Suprapubic skin (tissue), 4 donors: ENCODE results near the gene RPL36A. TPM values are rescaled to one million over a fixed set of nuclear protein-coding genes. Genes with fewer than 3 reads are reported as not detected.

Experiments
- DNase-seq, 2 donors: peaks; one replicate each; pipeline ENCODE4 v3.0.0-alpha.2; 2019; ENCODE audit warnings: low spot score in 2 of 2
- H3K27ac ChIP-seq: fragments of 200-600 bp; sonication (generic); one replicate; pipeline ENCODE4 v1.5.1; 2019
- H3K27me3 ChIP-seq: fragments of 200-600 bp; sonication (generic); one replicate; pipeline ENCODE4 v1.5.1; 2019
- H3K36me3 ChIP-seq: fragments of 200-600 bp; sonication (generic); one replicate; pipeline ENCODE4 v1.5.1; 2019
- H3K4me1 ChIP-seq: fragments of 200-600 bp; sonication (generic); one replicate; pipeline ENCODE4 v1.5.1; 2019
- H3K4me3 ChIP-seq: fragments of 200-600 bp; sonication (generic); one replicate; pipeline ENCODE4 v1.5.1; 2019; ENCODE audit warnings: mild to moderate bottlenecking
- H3K9me3 ChIP-seq: fragments of 200-600 bp; sonication (generic); one replicate; pipeline ENCODE4 v1.5.1; 2019
- CTCF ChIP-seq, 2 donors: fragments of 200-600 bp in 1 of 2; fragments of 450-650 bp in 1 of 2; sonication (generic) in 1 of 2; IDR thresholded peaks; one replicate each; pipeline ENCODE4 v1.5.1; 2016 to 2019; ENCODE audit warnings: antibody characterized with exemption in 2 of 2, mild to moderate bottlenecking in 1 of 2, moderate library complexity in 1 of 2
- EP300 ChIP-seq: sonication (generic); formaldehyde crosslinking; IDR thresholded peaks from one replicate; pipeline ENCODE4 v1.6.1; 2017; ENCODE audit warnings: antibody characterized with exemption
- POLR2A ChIP-seq, 2 donors: fragments of 450-650 bp; IDR thresholded peaks; one replicate each; pipeline ENCODE4 v1.6.1; 2017; ENCODE audit warnings: antibody characterized with exemption in 2 of 2, mild to moderate bottlenecking in 2 of 2, moderate library complexity in 2 of 2
- POLR2AphosphoS5 ChIP-seq, 3 donors: sonication (generic); formaldehyde crosslinking; IDR thresholded peaks; one replicate each; pipeline ENCODE4 v1.6.1; 2017; ENCODE audit warnings: antibody characterized with exemption in 3 of 3
- WGBS: methylation state at CpG from one replicate; pipeline ENCODE4 v1.1.5; 2018; 5-methylcytosine and 5-hydroxymethylcytosine counted together
- total RNA-seq, 4 donors: library from RNA; depleted of rRNA; stranded (reverse); fragments of >200 nt; gene quantifications; one replicate each; pipeline ENCODE4 v1.1.0, GENCODE V29; 2016

The RPL36A gene
- total RNA-seq, 4 donors from 2014 or later = 1,064 to 2,433 (median 2,004) TPM

DNA sequence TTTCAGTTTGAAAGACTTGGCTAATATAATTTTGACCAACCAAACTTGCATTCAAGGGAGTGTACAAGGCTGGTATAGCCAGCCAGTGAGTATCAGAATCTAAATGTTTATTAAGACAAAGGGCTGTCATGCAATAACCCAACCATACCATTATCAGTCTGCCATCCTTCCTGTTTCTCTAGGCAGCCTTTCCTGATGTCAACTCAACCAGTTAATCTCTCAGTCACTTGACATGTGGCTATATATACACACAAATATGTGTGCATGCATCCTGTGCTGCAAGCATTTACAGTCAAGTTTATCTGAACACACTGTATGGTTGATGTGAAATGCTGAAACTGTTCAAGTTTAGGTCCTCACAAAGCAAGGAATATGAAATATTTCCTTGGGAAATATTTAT is 22.0 kb upstream of the RPL36A start:
- Histone ChIP-seq H3K4me1 (no peaks in the 10 kb centered on the region), H3K27me3 (no peaks in the 10 kb centered on the region), H3K9me3 (no peaks in the 10 kb centered on the region), H3K4me3 (no peak overlapping the region), H3K27ac (no peak overlapping the region), H3K36me3 (no peaks in the 10 kb centered on the region)
- DNase-seq = no peak
- TF ChIP-seq POLR2AphosphoS5 (IDR thresholded peaks at IDR 0.05) = no peak

GRCh38 chrX:101369687-101370086 is 21.1 kb upstream of the RPL36A start:
- TF ChIP-seq EP300 (no peak), CTCF (IDR thresholded peaks at IDR 0.05) (no peak)
- WGBS = 71% methylated on average over 6 of the region's 6 CpGs
- H3K9me3 ChIP-seq = no peaks in the 10 kb centered on the region

GRCh38 chrX:101370888-101371504 is 19.8 kb upstream of the RPL36A start:
- no peak overlapping the region for H3K4me3 ChIP-seq
- TF ChIP-seq POLR2A (IDR thresholded peaks at IDR 0.05) = no peak
- TF ChIP-seq CTCF (IDR thresholded peaks at IDR 0.05) = no peak
- no peak for TF ChIP-seq EP300
- TF ChIP-seq POLR2AphosphoS5 (IDR thresholded peaks at IDR 0.05) = no peak
- H3K27me3 ChIP-seq = no peaks in the 10 kb centered on the region
- no peak for DNase-seq
- H3K27ac ChIP-seq = no peak overlapping the region
- WGBS = 43% methylated on average over 3 of the region's 3 CpGs
- no peaks in the 10 kb centered on the region for H3K4me1 ChIP-seq
- no peaks in the 10 kb centered on the region for H3K36me3 ChIP-seq
- no peaks in the 10 kb centered on the region for H3K9me3 ChIP-seq

More at GRCh38 chrX:101369687-101370086, 21.1 kb upstream of the RPL36A start:
- Histone ChIP-seq H3K27ac (no peak overlapping the region), H3K4me1 (no peaks in the 10 kb centered on the region), H3K36me3 (no peaks in the 10 kb centered on the region), H3K27me3 (no peaks in the 10 kb centered on the region), H3K4me3 (no peak overlapping the region)
- DNase-seq = no peak

GRCh38 chrX:101377547-101377946 is 13.3 kb upstream of the RPL36A start:
- TF ChIP-seq POLR2AphosphoS5 (IDR thresholded peaks at IDR 0.05) (no peak), EP300 (no peak), CTCF (IDR thresholded peaks at IDR 0.05) (no peak), POLR2A (IDR thresholded peaks at IDR 0.05) (no peak)
- Histone ChIP-seq H3K4me3 (no peak overlapping the region), H3K27me3 (no peaks in the 10 kb centered on the region), H3K36me3 (no peaks in the 10 kb centered on the region), H3K27ac (no peak overlapping the region), H3K9me3 (no peaks in the 10 kb centered on the region), H3K4me1 (no peaks in the 10 kb centered on the region)
- no peak for DNase-seq
- 64% methylated on average over 1 of the region's 1 CpG for WGBS

- H3K27ac ChIP-seq = no peak overlapping the region
- no peaks in the 10 kb centered on the region for H3K9me3 ChIP-seq
- no peak for DNase-seq
- TF ChIP-seq EP300 (no peak), CTCF (IDR thresholded peaks at IDR 0.05) (no peak), POLR2A (IDR thresholded peaks at IDR 0.05) (no peak), POLR2AphosphoS5 (IDR thresholded peaks at IDR 0.05) (no peak)
- H3K4me1 ChIP-seq = no peaks in the 10 kb centered on the region
- 60% methylated on average over 4 of the region's 4 CpGs for WGBS
- no peak overlapping the region for H3K4me3 ChIP-seq
- no peaks in the 10 kb centered on the region for H3K27me3 ChIP-seq
- no peaks in the 10 kb centered on the region for H3K36me3 ChIP-seq
Measured at GRCh38 chrX:101383679-101384205, 7.1 kb upstream of the RPL36A start.
